Liver (tissue), 9 donors: Measurements from ENCODE around the gene WWOX. TPM values are rescaled to one million over a fixed set of nuclear protein-coding genes. Genes with fewer than 3 reads are reported as not detected.

Experiments used
- DNase-seq: peaks from one replicate; pipeline ENCODE4 v3.0.0-alpha.2; 2017; ENCODE audit warnings: low spot score
- H3K27ac ChIP-seq, 2 donors: one replicate each; pipeline ENCODE4 v1.7.0; 2013; ENCODE audit warnings: inconsistent platforms in 2 of 2, low read length in 2 of 2, control low read depth in 1 of 2, low read depth in 1 of 2, mild to moderate bottlenecking in 1 of 2
- H3K27me3 ChIP-seq, 4 donors: one replicate each; pipeline versions ENCODE4 v1.6.1 to v1.7.0; 2013; ENCODE audit warnings: low read length in 3 of 4, inconsistent platforms in 1 of 4, mild to moderate bottlenecking in 1 of 4, moderate library complexity in 1 of 4; ENCODE audit not compliant: control insufficient read depth in 4 of 4, insufficient read depth in 4 of 4
- H3K36me3 ChIP-seq, 4 donors: one replicate each; pipeline versions ENCODE4 v1.6.1 to v1.7.0; 2013; ENCODE audit warnings: low read length in 3 of 4, mild to moderate bottlenecking in 3 of 4, low read depth in 1 of 4, moderate library complexity in 1 of 4; ENCODE audit not compliant: control insufficient read depth in 4 of 4, insufficient read depth in 3 of 4
- H3K4me1 ChIP-seq, 4 donors: one replicate each; pipeline versions ENCODE4 v1.6.1 to v1.7.0; 2013; ENCODE audit warnings: low read length in 3 of 4, mild to moderate bottlenecking in 3 of 4, moderate library complexity in 1 of 4; ENCODE audit not compliant: control insufficient read depth in 4 of 4, insufficient read depth in 4 of 4
- H3K4me3 ChIP-seq, 3 donors: one replicate each; pipeline versions ENCODE4 v1.6.1 to v1.7.0; 2013; ENCODE audit warnings: low read length in 3 of 3, control low read depth in 1 of 3, low read depth in 1 of 3, mild to moderate bottlenecking in 1 of 3
- H3K9ac ChIP-seq, 2 donors: one replicate each; pipeline ENCODE4 v1.7.0; 2013; ENCODE audit warnings: low read length in 2 of 2, mild to moderate bottlenecking in 2 of 2, moderate library complexity in 2 of 2, control low read depth in 1 of 2, low read depth in 1 of 2
- H3K9me3 ChIP-seq, 4 donors: one replicate each; pipeline versions ENCODE4 v1.6.1 to v1.7.0; 2013; ENCODE audit warnings: low read length in 3 of 4; ENCODE audit not compliant: control insufficient read depth in 4 of 4
- EGR1 ChIP-seq, 2 donors: IDR thresholded peaks; 2 replicates each; pipeline ENCODE4 v1.6.1; 2016 to 2018; ENCODE audit warnings: antibody characterized with exemption in 2 of 2, low read depth in 2 of 2
- FOXA1 ChIP-seq: IDR thresholded peaks from 2 replicates; pipeline ENCODE4 v1.6.1; 2016; ENCODE audit warnings: antibody characterized with exemption
- FOXA2 ChIP-seq: IDR thresholded peaks from 2 replicates; pipeline ENCODE4 v1.6.1; 2016; ENCODE audit warnings: antibody characterized with exemption
- GABPA ChIP-seq, 2 donors: IDR thresholded peaks in 1 of 2; conservative IDR thresholded peaks in 1 of 2; 2 replicates each; pipeline ENCODE4 v1.6.1; 2016; ENCODE audit warnings: antibody characterized with exemption in 2 of 2, mild to moderate bottlenecking in 1 of 2, moderate library complexity in 1 of 2
- HNF4A ChIP-seq, 2 donors: conservative IDR thresholded peaks; 2 replicates each; pipeline ENCODE4 v1.6.1; 2016; ENCODE audit warnings: antibody characterized with exemption in 2 of 2, mild to moderate bottlenecking in 2 of 2
- HNF4G ChIP-seq: IDR thresholded peaks from 2 replicates; pipeline ENCODE4 v1.6.1; 2016; ENCODE audit warnings: antibody characterized with exemption
- JUND ChIP-seq, 2 donors: IDR thresholded peaks; 2 replicates each; pipeline ENCODE4 v1.6.1; 2016; ENCODE audit warnings: antibody characterized with exemption in 2 of 2
- RAD21 ChIP-seq, 2 donors: IDR thresholded peaks; 2 replicates each; pipeline ENCODE4 v1.6.1; 2016; ENCODE audit warnings: antibody characterized with exemption in 2 of 2, mild to moderate bottlenecking in 2 of 2
- RXRA ChIP-seq, 2 donors: IDR thresholded peaks; 2 replicates each; pipeline ENCODE4 v1.6.1; 2017 to 2018; ENCODE audit warnings: antibody characterized with exemption in 2 of 2, mild to moderate bottlenecking in 1 of 2
- SP1 ChIP-seq: IDR thresholded peaks from 2 replicates; pipeline ENCODE4 v1.6.1; 2018; ENCODE audit warnings: antibody characterized with exemption, mild to moderate bottlenecking
- TAF1 ChIP-seq: conservative IDR thresholded peaks from 2 replicates; pipeline ENCODE4 v1.6.1; 2016; ENCODE audit warnings: antibody characterized with exemption, mild to moderate bottlenecking
- YY1 ChIP-seq: IDR thresholded peaks from 2 replicates; pipeline ENCODE4 v1.6.1; 2016; ENCODE audit warnings: antibody characterized with exemption, mild to moderate bottlenecking
- WGBS: extraction: QIAGEN DNeasy Blood & Tissue Kit; methylation state at CpG from one replicate; pipeline ENCODE4 v1.1.7; 2013; 5-methylcytosine and 5-hydroxymethylcytosine counted together
- polyA plus RNA-seq, 2 donors: library from polyadenylated mRNA; stranded (reverse) in 1 of 2; unstranded in 1 of 2; fragments of 200-250 nt in 1 of 2; fragments of >200 nt in 1 of 2; fragmentation: Nextera tagmentation in 1 of 2; extraction: Ambion mirVana in 1 of 2; gene quantifications; one replicate each; pipeline versions ENCODE4 v1.2.1 to v1.2.3, GENCODE V29; 2013 to 2015
- total RNA-seq, 2 donors: library from RNA; depleted of rRNA; stranded (reverse); fragments of >200 nt; gene quantifications; one replicate each; pipeline ENCODE4 v1.2.3, GENCODE V29; 2014
- TF ChIP-seq, protein P1 (sequence below): fragments of 150-350 bp; IDR thresholded peaks from 2 replicates; pipeline ENCODE4 v1.5.1; 2017; ENCODE audit warnings: improper control_type of control experiment, low read depth, low read length; ENCODE audit not compliant: missing input control
- TF ChIP-seq, protein P2 (sequence below): IDR thresholded peaks from 2 replicates; pipeline ENCODE4 v1.6.1; 2016; ENCODE audit warnings: antibody characterized with exemption, mild to moderate bottlenecking
- TF ChIP-seq, protein P3 (sequence below): IDR thresholded peaks from 2 replicates; pipeline ENCODE4 v1.6.1; 2016; ENCODE audit warnings: antibody characterized with exemption
- TF ChIP-seq, protein P4 (sequence below): IDR thresholded peaks from 2 replicates; pipeline ENCODE4 v1.6.1; 2016; ENCODE audit warnings: antibody characterized with exemption
- donor health status: healthy.
- donor health status: healthy.
- donor health status: healthy.
- donor health status: healthy.
- donor health status: healthy.

The WWOX gene
- total and polyA plus RNA-seq, 4 donors: 9.8 to 46.0 (median 15.3) TPM

DNA sequence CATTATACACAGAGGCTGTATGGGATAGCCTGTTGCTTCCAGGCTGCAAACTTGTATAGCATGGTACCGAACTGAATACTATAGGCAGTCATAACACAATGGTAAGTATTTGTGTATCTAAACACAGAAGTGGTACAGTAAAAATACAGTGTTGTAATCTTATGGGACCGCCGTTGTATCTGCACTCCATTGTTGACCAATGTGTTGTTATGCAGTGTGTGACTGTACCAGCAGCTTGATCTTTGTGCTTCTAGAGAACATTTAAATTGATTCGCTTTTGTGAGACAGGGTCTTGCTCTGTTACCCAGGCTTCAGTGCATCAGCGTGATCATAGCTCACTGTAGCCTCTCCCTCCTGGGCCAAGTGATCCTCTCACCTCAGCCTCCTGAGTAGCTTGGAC, 31.5 kb downstream of the WWOX start:
- WGBS: 81% methylated on average over 5 of the region's 5 CpGs
- H3K4me1 ChIP-seq: peaks cover 0 to 25% (median 18%) of the 10 kb centered on the region in 4 donors
- TF ChIP-seq JUND (IDR thresholded peaks at IDR 0.05): no peak
- TF ChIP-seq GABPA (IDR thresholded peaks at IDR 0.05 in 1 of 2, conservative IDR thresholded peaks at IDR 0.05 in 1 of 2): no peak
- TF ChIP-seq HNF4A (conservative IDR thresholded peaks at IDR 0.05): no peak
- no peak for TF ChIP-seq SP1
- TF ChIP-seq FOXA1: no peak

DNA sequence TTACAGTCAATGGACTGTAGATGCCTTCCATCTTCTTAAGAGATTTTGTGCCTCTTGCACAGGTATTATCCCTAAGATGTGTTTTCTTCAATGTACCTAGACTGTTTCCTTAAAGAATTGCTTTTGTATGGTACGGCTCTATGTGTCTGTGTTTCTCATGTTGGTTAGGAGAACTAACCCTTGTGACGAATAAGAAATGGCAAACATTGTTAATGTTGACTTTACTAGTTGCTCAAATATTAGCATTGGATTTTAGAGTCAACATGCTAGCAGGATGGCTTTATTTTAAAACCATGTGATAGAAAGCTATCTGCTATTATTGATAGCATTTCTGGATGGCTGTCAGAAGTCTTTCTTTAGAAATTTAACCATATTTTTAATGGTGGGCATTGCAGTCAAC, 34.5 kb downstream of the WWOX start:
- no peak for DNase-seq
- Histone ChIP-seq H3K36me3 (no peaks in the 10 kb centered on the region), H3K9me3 (no peaks in the 10 kb centered on the region), H3K9ac (no peak overlapping the region), H3K4me3 (no peak overlapping the region), H3K27ac (no peak overlapping the region), H3K4me1 (peaks cover 0 to 25% (median 19%) of the 10 kb centered on the region in 4 donors), H3K27me3 (no peaks in the 10 kb centered on the region)
- TF ChIP-seq JUND (IDR thresholded peaks at IDR 0.05): peak in 1 of 2 donors; percentile 48
- TF ChIP-seq, protein P1, sequence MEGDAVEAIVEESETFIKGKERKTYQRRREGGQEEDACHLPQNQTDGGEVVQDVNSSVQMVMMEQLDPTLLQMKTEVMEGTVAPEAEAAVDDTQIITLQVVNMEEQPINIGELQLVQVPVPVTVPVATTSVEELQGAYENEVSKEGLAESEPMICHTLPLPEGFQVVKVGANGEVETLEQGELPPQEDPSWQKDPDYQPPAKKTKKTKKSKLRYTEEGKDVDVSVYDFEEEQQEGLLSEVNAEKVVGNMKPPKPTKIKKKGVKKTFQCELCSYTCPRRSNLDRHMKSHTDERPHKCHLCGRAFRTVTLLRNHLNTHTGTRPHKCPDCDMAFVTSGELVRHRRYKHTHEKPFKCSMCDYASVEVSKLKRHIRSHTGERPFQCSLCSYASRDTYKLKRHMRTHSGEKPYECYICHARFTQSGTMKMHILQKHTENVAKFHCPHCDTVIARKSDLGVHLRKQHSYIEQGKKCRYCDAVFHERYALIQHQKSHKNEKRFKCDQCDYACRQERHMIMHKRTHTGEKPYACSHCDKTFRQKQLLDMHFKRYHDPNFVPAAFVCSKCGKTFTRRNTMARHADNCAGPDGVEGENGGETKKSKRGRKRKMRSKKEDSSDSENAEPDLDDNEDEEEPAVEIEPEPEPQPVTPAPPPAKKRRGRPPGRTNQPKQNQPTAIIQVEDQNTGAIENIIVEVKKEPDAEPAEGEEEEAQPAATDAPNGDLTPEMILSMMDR: no peak
- no peak for TF ChIP-seq EGR1 (IDR thresholded peaks at IDR 0.05; ENCODE audit: low read depth in 2 of 2)
- TF ChIP-seq YY1: peak; percentile 62
- TF ChIP-seq, protein P2, sequence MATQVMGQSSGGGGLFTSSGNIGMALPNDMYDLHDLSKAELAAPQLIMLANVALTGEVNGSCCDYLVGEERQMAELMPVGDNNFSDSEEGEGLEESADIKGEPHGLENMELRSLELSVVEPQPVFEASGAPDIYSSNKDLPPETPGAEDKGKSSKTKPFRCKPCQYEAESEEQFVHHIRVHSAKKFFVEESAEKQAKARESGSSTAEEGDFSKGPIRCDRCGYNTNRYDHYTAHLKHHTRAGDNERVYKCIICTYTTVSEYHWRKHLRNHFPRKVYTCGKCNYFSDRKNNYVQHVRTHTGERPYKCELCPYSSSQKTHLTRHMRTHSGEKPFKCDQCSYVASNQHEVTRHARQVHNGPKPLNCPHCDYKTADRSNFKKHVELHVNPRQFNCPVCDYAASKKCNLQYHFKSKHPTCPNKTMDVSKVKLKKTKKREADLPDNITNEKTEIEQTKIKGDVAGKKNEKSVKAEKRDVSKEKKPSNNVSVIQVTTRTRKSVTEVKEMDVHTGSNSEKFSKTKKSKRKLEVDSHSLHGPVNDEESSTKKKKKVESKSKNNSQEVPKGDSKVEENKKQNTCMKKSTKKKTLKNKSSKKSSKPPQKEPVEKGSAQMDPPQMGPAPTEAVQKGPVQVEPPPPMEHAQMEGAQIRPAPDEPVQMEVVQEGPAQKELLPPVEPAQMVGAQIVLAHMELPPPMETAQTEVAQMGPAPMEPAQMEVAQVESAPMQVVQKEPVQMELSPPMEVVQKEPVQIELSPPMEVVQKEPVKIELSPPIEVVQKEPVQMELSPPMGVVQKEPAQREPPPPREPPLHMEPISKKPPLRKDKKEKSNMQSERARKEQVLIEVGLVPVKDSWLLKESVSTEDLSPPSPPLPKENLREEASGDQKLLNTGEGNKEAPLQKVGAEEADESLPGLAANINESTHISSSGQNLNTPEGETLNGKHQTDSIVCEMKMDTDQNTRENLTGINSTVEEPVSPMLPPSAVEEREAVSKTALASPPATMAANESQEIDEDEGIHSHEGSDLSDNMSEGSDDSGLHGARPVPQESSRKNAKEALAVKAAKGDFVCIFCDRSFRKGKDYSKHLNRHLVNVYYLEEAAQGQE: no peak
- TF ChIP-seq FOXA2: peak; percentile 98
- TF ChIP-seq GABPA (IDR thresholded peaks at IDR 0.05 in 1 of 2, conservative IDR thresholded peaks at IDR 0.05 in 1 of 2): no peak
- TF ChIP-seq, protein P3, sequence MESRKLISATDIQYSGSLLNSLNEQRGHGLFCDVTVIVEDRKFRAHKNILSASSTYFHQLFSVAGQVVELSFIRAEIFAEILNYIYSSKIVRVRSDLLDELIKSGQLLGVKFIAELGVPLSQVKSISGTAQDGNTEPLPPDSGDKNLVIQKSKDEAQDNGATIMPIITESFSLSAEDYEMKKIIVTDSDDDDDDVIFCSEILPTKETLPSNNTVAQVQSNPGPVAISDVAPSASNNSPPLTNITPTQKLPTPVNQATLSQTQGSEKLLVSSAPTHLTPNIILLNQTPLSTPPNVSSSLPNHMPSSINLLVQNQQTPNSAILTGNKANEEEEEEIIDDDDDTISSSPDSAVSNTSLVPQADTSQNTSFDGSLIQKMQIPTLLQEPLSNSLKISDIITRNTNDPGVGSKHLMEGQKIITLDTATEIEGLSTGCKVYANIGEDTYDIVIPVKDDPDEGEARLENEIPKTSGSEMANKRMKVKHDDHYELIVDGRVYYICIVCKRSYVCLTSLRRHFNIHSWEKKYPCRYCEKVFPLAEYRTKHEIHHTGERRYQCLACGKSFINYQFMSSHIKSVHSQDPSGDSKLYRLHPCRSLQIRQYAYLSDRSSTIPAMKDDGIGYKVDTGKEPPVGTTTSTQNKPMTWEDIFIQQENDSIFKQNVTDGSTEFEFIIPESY: peak; percentile 47
- peak; percentile 43 to 53 for TF ChIP-seq HNF4A (conservative IDR thresholded peaks at IDR 0.05)
- no peak for TF ChIP-seq HNF4G
- TF ChIP-seq TAF1: no peak
- TF ChIP-seq FOXA1: peak; percentile 97
- TF ChIP-seq, protein P4, sequence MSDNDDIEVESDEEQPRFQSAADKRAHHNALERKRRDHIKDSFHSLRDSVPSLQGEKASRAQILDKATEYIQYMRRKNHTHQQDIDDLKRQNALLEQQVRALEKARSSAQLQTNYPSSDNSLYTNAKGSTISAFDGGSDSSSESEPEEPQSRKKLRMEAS: peak; percentile 27
- TF ChIP-seq RXRA (IDR thresholded peaks at IDR 0.05): peak in 1 of 2 donors; percentile 53
- TF ChIP-seq SP1: peak; percentile 54
- TF ChIP-seq RAD21 (IDR thresholded peaks at IDR 0.05): no peak
- WGBS: 35% methylated on average over 2 of the region's 2 CpGs

More for the DNA sequence above, 31.5 kb downstream of the WWOX start:
- no peaks in the 10 kb centered on the region for H3K27me3 ChIP-seq
- no peak overlapping the region for H3K4me3 ChIP-seq
- no peak for DNase-seq
- no peak overlapping the region for H3K9ac ChIP-seq
- no peak overlapping the region for H3K27ac ChIP-seq
- H3K36me3 ChIP-seq: no peaks in the 10 kb centered on the region
- H3K9me3 ChIP-seq: no peaks in the 10 kb centered on the region
